Nephron progenitor cell (in vitro differentiated cells): Measurements from ENCODE around the gene FAM98C.

Experiments used
- DNase-seq: peaks from one replicate; pipeline ENCODE4 v3.0.0; 2021
- H3K27ac Mint-ChIP-seq: 2 replicates; pipeline ENCODE4 v1.8.0; 2021; ENCODE audit warnings: mild to moderate bottlenecking, moderate library complexity, mixed read lengths
- H3K27me3 Mint-ChIP-seq: 2 replicates; pipeline ENCODE4 v1.8.0; 2021; ENCODE audit warnings: mild to moderate bottlenecking, low read depth, mixed read lengths; ENCODE audit not compliant: poor library complexity
- H3K36me3 Mint-ChIP-seq: 2 replicates; pipeline ENCODE4 v1.8.0; 2021; ENCODE audit warnings: low read depth, mixed read lengths
- H3K4me1 Mint-ChIP-seq: 2 replicates; pipeline ENCODE4 v1.8.0; 2021; ENCODE audit warnings: mixed read lengths
- H3K4me3 Mint-ChIP-seq: 2 replicates; pipeline ENCODE4 v1.8.0; 2021; ENCODE audit warnings: mild to moderate bottlenecking, moderate library complexity, mixed read lengths
- H3K9me3 Mint-ChIP-seq: 2 replicates; pipeline ENCODE4 v1.8.0; 2021; ENCODE audit warnings: mild to moderate bottlenecking, moderate library complexity, mixed read lengths
- TF ChIP-seq, protein P1 (sequence below): fragments of 200-600 bp; sonication (generic); IDR thresholded peaks from 2 replicates; pipeline ENCODE4 v1.5.0; 2021; ENCODE audit warnings: antibody characterized with exemption

The FAM98C gene

DNA sequence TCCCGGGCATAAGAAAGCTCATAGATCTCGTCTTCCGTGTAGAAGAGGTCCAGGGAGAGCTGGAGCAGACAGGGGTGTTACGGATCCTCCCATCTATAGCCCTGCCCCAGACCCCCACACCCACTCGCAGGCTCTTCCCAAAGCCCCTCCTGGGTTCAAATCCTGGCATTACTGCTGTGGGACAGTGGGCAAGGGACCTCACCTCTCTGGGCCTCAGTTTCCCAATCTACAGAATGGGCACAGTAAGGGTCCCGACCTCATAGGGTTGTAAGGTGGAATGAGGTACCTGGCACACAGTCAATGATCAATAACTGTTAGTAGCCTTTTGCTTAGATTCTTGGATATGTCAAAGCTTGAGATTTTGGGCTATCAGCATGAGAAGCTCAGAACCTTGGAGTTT lies 10.5 kb downstream of the FAM98C start:
- no peaks in the 10 kb centered on the region for H3K9me3 Mint-ChIP-seq
- peaks cover 17% of the 10 kb centered on the region for H3K27me3 Mint-ChIP-seq
- DNase-seq, result no peak
- no peak overlapping the region for H3K4me3 Mint-ChIP-seq
- no peak overlapping the region for H3K27ac Mint-ChIP-seq
- peaks cover 35% of the 10 kb centered on the region for H3K4me1 Mint-ChIP-seq
- TF ChIP-seq, protein P1, sequence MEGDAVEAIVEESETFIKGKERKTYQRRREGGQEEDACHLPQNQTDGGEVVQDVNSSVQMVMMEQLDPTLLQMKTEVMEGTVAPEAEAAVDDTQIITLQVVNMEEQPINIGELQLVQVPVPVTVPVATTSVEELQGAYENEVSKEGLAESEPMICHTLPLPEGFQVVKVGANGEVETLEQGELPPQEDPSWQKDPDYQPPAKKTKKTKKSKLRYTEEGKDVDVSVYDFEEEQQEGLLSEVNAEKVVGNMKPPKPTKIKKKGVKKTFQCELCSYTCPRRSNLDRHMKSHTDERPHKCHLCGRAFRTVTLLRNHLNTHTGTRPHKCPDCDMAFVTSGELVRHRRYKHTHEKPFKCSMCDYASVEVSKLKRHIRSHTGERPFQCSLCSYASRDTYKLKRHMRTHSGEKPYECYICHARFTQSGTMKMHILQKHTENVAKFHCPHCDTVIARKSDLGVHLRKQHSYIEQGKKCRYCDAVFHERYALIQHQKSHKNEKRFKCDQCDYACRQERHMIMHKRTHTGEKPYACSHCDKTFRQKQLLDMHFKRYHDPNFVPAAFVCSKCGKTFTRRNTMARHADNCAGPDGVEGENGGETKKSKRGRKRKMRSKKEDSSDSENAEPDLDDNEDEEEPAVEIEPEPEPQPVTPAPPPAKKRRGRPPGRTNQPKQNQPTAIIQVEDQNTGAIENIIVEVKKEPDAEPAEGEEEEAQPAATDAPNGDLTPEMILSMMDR, result no peak
- peaks cover 4% of the 10 kb centered on the region for H3K36me3 Mint-ChIP-seq

DNA sequence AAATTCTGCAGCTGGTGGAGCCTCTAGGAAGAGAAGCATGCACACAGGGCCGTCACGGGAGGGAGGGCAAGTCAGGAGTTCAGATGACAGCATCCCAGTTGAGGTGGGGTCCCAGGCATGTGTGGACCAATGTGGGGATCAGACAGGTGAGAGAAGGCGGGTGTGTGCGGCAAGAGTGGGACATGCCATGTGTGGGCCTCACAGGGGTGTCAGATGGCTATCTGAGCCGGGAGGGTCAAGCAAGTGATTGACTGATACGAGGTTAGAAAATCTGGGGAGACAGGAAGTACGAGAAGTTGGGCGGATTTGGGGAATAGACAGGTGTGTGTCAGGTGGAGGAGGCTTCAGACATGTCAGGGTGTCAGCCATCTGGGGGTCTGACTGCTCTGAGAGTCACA lies 14.3 kb downstream of the FAM98C start:
- Mint-ChIP-seq H3K27ac (no peak overlapping the region), H3K27me3 (peaks cover 41% of the 10 kb centered on the region), H3K36me3 (no peaks in the 10 kb centered on the region), H3K4me1 (peaks cover 41% of the 10 kb centered on the region), H3K4me3 (peak overlapping the region; percentile 81), H3K9me3 (no peaks in the 10 kb centered on the region)
- no peak for DNase-seq
- TF ChIP-seq, protein P1, result no peak

DNA sequence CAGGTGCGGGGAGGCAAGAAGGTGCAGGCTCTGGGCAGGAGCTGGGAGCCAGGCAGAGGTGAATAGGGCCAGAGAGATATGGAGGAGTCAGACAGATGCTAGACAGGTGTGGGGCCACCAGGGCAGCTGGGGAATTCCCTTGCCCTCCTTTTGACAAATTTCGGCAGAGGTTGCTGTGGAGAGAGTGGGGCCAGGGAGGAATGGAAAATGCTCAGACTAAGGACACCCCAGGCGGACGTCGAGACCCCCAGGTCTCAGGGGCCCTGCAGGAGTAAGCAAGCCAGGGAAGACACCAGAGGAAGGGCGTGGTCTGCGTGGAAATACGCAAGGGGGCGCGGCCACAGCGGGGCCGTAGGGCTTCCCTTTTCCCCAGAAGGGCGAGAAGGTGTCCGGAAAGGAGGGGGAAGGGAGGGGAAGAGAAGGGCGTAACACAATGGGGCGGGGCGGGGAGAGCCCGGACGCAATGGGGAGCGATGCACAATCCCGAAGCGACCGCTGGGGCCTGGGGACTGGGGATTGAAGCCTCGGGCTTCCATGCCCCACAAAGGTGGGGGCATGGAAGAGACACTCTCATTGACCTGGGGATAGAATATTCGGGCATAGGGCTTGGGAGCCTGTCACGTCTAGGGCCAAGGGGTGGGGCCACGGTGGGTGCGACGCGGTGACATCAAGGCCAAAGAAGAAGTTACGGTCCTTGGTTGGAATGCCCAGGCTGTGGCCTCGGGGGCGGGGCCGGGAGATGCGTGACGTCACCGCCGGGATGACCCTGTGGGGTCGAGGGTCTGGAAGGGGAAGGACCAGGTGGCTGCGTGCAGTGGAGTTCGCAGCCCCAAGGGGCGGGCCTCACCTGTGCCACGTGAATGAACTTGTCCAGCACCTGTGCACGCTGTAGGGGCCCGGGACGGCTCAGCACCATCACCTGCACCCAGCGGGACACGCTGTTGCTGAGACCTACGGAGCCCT lies 14.9 kb downstream of the FAM98C start:
- TF ChIP-seq, protein P1, result no peak
- no peaks in the 10 kb centered on the region for H3K9me3 Mint-ChIP-seq
- DNase-seq, result peak; percentile 88
- no peak overlapping the region for H3K27ac Mint-ChIP-seq
- peak overlapping the region; percentile 81 for H3K4me3 Mint-ChIP-seq
- H3K4me1 Mint-ChIP-seq, result peaks cover 34% of the 10 kb centered on the region
- H3K36me3 Mint-ChIP-seq, result no peaks in the 10 kb centered on the region
- H3K27me3 Mint-ChIP-seq, result peaks cover 41% of the 10 kb centered on the region

DNA sequence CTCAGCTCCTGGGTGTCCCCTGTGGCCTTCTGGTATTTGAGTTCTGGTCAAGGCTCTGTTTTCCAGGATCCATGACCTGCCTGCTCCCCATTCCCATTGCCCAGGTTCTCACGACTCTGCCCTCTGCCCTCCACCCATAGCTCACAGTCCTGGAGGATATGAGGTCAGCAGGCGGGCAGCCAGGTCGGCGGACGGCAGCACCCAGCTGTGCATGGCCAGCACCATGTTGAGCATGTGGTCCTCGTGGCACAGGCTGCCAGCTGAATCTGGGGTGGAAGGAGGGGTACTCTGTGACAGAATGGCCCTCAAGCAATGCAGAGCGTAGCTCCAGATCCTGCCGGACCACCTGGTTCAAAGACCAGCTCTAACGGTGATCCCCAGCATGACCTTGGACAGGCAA lies 18.0 kb downstream of the FAM98C start:
- no peak for DNase-seq
- no peak overlapping the region for H3K4me3 Mint-ChIP-seq
- TF ChIP-seq, protein P1, result no peak
- no peaks in the 10 kb centered on the region for H3K36me3 Mint-ChIP-seq
- H3K27me3 Mint-ChIP-seq, result peaks cover 41% of the 10 kb centered on the region
- H3K4me1 Mint-ChIP-seq, result peaks cover 33% of the 10 kb centered on the region
- H3K27ac Mint-ChIP-seq, result no peak overlapping the region
- H3K9me3 Mint-ChIP-seq, result no peaks in the 10 kb centered on the region

DNA sequence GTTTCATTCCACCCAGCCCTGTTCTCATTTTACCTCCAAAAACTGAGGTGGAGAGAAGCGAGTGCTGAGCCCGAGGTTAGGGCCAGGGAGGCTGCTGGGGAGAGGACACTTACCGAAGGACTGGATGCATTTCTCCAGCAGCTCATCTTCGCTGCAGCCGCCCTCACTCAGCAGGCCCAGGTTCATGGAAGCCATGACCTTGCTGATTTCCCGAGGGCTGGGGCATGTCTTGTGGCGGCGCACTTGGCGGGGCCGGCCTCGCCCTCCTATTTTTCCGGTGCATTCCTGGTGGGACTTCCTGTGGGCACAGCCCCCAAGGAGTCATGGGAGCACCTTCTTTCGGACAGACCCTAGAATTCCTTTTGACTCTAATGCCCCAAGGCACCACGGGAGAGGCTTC lies 19.0 kb downstream of the FAM98C start:
- no peak for DNase-seq
- Mint-ChIP-seq H3K36me3 (no peaks in the 10 kb centered on the region), H3K27ac (no peak overlapping the region), H3K4me1 (peaks cover 36% of the 10 kb centered on the region), H3K4me3 (no peak overlapping the region), H3K27me3 (peaks cover 36% of the 10 kb centered on the region), H3K9me3 (no peaks in the 10 kb centered on the region)
- TF ChIP-seq, protein P1, result no peak

DNA sequence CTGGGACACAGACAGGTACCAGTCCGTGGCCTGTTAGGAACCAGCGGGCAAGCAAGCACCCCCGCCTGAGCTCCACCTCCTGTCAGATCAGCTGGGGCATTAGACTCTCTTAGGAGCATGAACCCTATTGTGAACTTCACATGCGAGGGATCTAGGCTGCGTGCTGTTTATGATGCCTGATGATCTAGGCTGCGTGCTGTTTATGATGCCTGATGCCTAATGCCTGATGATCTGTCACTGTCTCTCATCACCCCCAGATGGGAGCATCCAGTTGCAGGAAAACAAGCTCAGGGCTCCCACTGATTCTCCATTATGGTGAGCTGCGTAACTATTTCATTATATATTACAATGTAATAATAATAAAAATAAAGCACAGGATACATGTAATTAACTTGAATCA lies 19.5 kb downstream of the FAM98C start:
- H3K4me1 Mint-ChIP-seq, result peaks cover 31% of the 10 kb centered on the region
- no peak overlapping the region for H3K4me3 Mint-ChIP-seq
- H3K9me3 Mint-ChIP-seq, result no peaks in the 10 kb centered on the region
- TF ChIP-seq, protein P1, result no peak
- DNase-seq, result no peak
- H3K27ac Mint-ChIP-seq, result no peak overlapping the region
- H3K36me3 Mint-ChIP-seq, result no peaks in the 10 kb centered on the region
- peaks cover 31% of the 10 kb centered on the region for H3K27me3 Mint-ChIP-seq
